GM12872 (cell line): ENCODE data around the gene SLC49A4.

Source experiments
- CTCF ChIP-seq: IDR thresholded peaks from 3 replicates; pipeline ENCODE4 v1.5.1; 2011; ENCODE audit warnings: low read depth, mild to moderate bottlenecking, low read length, moderate library complexity; ENCODE audit not compliant: insufficient read depth

Gene SLC49A4

GRCh38 chr3:122862381-122862780, 67.5 kb downstream of the SLC49A4 start:
- TF ChIP-seq CTCF, result no peak

GRCh38 chr3:122864498-122864897, 69.6 kb downstream of the SLC49A4 start:
- no peak for TF ChIP-seq CTCF

GRCh38 chr3:122868322-122868721, 73.5 kb downstream of the SLC49A4 start:
- no peak for TF ChIP-seq CTCF

- no peak for TF ChIP-seq CTCF
These were observed 79.1 kb downstream of the SLC49A4 start for GRCh38 chr3:122873741-122874515.

GRCh38 chr3:122875547-122876127, 80.8 kb downstream of the SLC49A4 start:
- no peak for TF ChIP-seq CTCF

GRCh38 chr3:122880173-122880572, 85.3 kb downstream of the SLC49A4 start:
- no peak for TF ChIP-seq CTCF

- TF ChIP-seq CTCF, result no peak
These were observed 85.8 kb downstream of the SLC49A4 start for GRCh38 chr3:122880624-122881023.
